Upper lobe of left lung (tissue), 6 donors: ENCODE data around the gene DERA. TPM values are rescaled to one million over a fixed set of nuclear protein-coding genes. Genes with fewer than 3 reads are reported as not detected.
"Not testable (repeated sequence)": the region's sequence is repeated elsewhere in the genome, so short reads cannot be mapped to it uniquely, and the experiment has no call there.

Experiments
- ATAC-seq, 2 donors: fragments of 200-7000 bp; cut with Tn5 transposase; one replicate each; pipeline ENCODE4 v1.9.1; 2022; ENCODE audit warnings: mild to moderate bottlenecking in 2 of 2, moderate library complexity in 2 of 2; ENCODE audit not compliant: low FRiP score in 2 of 2
- DNase-seq, 2 donors: peaks; one replicate each; pipeline ENCODE4 v3.0.0-alpha.2; 2019 to 2020
- H3K27ac ChIP-seq, 4 donors: fragments of 200-600 bp; sonication (generic); one replicate each; pipeline ENCODE4 v1.5.1; 2016 to 2019
- H3K27me3 ChIP-seq, 4 donors: fragments of 200-600 bp; sonication (generic); one replicate each; pipeline ENCODE4 v1.5.1; 2017 to 2019
- H3K36me3 ChIP-seq, 4 donors: fragments of 200-600 bp; sonication (generic); one replicate each; pipeline ENCODE4 v1.5.1; 2016 to 2019
- H3K4me1 ChIP-seq, 4 donors: fragments of 200-600 bp; sonication (generic); one replicate each; pipeline ENCODE4 v1.5.1; 2018 to 2019
- H3K4me3 ChIP-seq, 4 donors: fragments of 200-600 bp; sonication (generic); one replicate each; pipeline ENCODE4 v1.5.1; 2017 to 2019; ENCODE audit warnings: mild to moderate bottlenecking in 2 of 4, moderate library complexity in 1 of 4
- H3K9me3 ChIP-seq, 4 donors: fragments of 200-600 bp; sonication (generic); one replicate each; pipeline ENCODE4 v1.5.1; 2018 to 2019
- EP300 ChIP-seq, 4 donors: sonication (generic); formaldehyde crosslinking; IDR thresholded peaks; one replicate each; pipeline ENCODE4 v1.5.1; 2017; ENCODE audit warnings: antibody characterized with exemption in 4 of 4, control low read depth in 2 of 4
- POLR2A ChIP-seq, 4 donors: fragments of 450-650 bp; IDR thresholded peaks; one replicate each; pipeline ENCODE4 v1.5.1; 2016 to 2017; ENCODE audit warnings: antibody characterized with exemption in 4 of 4, mild to moderate bottlenecking in 2 of 4
- POLR2AphosphoS5 ChIP-seq, 2 donors: sonication (generic); formaldehyde crosslinking; IDR thresholded peaks; one replicate each; pipeline ENCODE4 v1.5.1; 2017; ENCODE audit warnings: antibody characterized with exemption in 2 of 2
- WGBS, 2 donors: methylation state at CpG; one replicate each; pipeline ENCODE4 v1.1.5; 2017 to 2018; 5-methylcytosine and 5-hydroxymethylcytosine counted together
- total RNA-seq, 6 donors: library from RNA; depleted of rRNA in 4 of 6; stranded (reverse); fragments of >200 nt in 4 of 6; gene quantifications; one replicate each; pipeline versions ENCODE4 v1.1.0 to v1.2.1, GENCODE V29; 2016 to 2021
- TF ChIP-seq, protein P1 (sequence below), 6 experiments: fragments of 450-650 bp in 4 of 6; fragments of 200-600 bp in 2 of 6; sonication (generic) in 2 of 6; IDR thresholded peaks; one replicate each; pipeline ENCODE4 v1.5.1; 2016 to 2019; ENCODE audit warnings: antibody characterized with exemption in 6 of 6
- donor health status: DM: no; HTN: no; CAD: no; lungs with moderate emphysema.
- donor health status: DM: no; HTN: yes; CAD: no; lungs with severe emphysema.

Gene DERA
- total RNA-seq, 6 donors from 2014 or later, result 13.6 to 63.8 (median 39.2) TPM

DNA sequence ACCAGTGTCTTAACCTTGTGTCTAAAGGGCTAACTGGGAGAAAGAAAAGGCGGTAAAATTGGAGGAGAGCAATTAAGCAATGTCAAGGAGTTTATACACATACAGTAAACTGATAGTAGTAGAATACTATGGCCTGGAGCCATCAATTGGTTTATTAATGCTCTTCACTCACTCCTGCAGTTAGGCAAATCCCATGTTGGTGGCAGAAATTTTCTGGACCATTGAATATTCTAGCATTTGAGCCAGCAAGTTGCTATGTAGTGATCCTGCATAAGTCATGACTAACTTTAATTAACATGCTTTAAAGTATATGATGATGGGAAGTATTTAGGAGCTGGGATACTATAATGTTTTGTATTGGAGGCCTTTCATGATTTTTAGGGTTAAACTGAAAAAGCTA, 14.3 kb upstream of the DERA start:
- DNase-seq (no peak), ATAC-seq (no peak)
- Histone ChIP-seq H3K27ac (no peak overlapping the region), H3K36me3 (peaks cover 18 to 87% (median 24%) of the 10 kb centered on the region in 4 donors), H3K4me3 (no peak overlapping the region), H3K9me3 (no peaks in the 10 kb centered on the region), H3K4me1 (peaks cover 0 to 2% (median 0%) of the 10 kb centered on the region in 4 donors), H3K27me3 (no peaks in the 10 kb centered on the region)
- TF ChIP-seq, protein P1, sequence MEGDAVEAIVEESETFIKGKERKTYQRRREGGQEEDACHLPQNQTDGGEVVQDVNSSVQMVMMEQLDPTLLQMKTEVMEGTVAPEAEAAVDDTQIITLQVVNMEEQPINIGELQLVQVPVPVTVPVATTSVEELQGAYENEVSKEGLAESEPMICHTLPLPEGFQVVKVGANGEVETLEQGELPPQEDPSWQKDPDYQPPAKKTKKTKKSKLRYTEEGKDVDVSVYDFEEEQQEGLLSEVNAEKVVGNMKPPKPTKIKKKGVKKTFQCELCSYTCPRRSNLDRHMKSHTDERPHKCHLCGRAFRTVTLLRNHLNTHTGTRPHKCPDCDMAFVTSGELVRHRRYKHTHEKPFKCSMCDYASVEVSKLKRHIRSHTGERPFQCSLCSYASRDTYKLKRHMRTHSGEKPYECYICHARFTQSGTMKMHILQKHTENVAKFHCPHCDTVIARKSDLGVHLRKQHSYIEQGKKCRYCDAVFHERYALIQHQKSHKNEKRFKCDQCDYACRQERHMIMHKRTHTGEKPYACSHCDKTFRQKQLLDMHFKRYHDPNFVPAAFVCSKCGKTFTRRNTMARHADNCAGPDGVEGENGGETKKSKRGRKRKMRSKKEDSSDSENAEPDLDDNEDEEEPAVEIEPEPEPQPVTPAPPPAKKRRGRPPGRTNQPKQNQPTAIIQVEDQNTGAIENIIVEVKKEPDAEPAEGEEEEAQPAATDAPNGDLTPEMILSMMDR (IDR thresholded peaks at IDR 0.05), result no peak
- WGBS, 2 donors, result 89% methylated on average over 1 of the region's 1 CpG

DNA sequence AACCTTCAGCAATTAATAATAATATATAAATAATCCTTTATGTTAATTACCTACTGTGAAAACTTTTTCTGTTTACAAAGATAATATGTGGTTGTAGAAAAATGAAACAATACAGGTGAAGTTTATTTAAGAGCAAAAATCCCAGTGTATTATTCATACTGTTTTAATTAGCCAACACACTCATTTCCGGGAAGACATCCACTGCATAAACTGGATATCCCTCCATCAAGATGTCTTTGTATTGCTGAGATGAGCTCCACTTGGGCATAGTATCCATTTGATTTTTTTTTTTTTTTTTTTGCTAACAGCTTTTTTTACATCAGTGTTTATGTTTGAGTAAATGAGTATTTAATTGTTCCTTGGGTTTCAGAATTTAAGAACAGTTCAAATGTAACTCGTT, 13.7 kb upstream of the DERA start:
- ATAC-seq, result no peak
- Histone ChIP-seq H3K9me3 (no peaks in the 10 kb centered on the region), H3K27ac (no peak overlapping the region), H3K27me3 (no peaks in the 10 kb centered on the region), H3K36me3 (peaks cover 16 to 88% (median 29%) of the 10 kb centered on the region in 4 donors), H3K4me1 (peaks cover 0 to 2% (median 0%) of the 10 kb centered on the region in 4 donors), H3K4me3 (no peak overlapping the region)
- 68 to 73% methylated on average over 2 of the region's 2 CpGs for WGBS, 2 donors
- no peak for DNase-seq
- TF ChIP-seq EP300 (IDR thresholded peaks at IDR 0.05) (no peak), POLR2A (IDR thresholded peaks at IDR 0.05) (no peak), POLR2AphosphoS5 (IDR thresholded peaks at IDR 0.05) (no peak)
- TF ChIP-seq, protein P1 (IDR thresholded peaks at IDR 0.05), result no peak

DNA sequence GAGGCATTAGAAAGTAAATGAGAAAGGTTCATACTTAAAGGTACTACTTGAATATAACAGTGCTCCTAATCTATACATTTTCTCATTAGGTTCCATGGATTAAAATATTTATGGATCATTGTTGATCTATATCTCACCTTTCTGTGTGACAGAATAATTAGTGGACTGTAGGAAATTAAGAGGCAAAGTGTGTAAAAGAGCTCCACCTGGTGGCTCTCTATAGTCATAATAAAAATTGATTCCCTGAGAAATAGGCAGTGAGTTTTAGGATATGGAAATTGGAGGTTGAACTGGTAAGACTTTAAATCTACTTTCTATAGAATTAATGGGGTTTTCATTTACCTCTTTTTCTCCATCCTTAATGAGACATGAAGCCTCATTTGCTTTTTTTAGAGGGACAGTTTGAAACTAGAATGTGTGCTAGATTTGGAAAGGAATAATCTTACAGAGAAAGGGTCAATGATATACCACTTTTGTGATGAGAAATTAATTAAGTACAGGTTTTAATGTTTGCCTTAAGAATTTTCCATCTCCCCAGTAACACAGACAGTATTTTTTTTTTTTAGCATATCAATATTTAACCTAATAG, 11.8 kb upstream of the DERA start:
- DNase-seq (no peak), ATAC-seq (peak in 1 of 2 donors; percentile 71)
- Histone ChIP-seq H3K4me3 (no peak overlapping the region), H3K27me3 (no peaks in the 10 kb centered on the region), H3K4me1 (peaks cover 0 to 2% (median 0%) of the 10 kb centered on the region in 4 donors), H3K9me3 (no peaks in the 10 kb centered on the region), H3K27ac (peak overlapping the region in 1 of 4 donors; percentile 15), H3K36me3 (peaks cover 14 to 90% (median 33%) of the 10 kb centered on the region in 4 donors)
- TF ChIP-seq POLR2AphosphoS5 (IDR thresholded peaks at IDR 0.05), result no peak
- TF ChIP-seq, protein P1 (IDR thresholded peaks at IDR 0.05), result peak; percentile 11 to 58 (median 52)
- TF ChIP-seq EP300 (IDR thresholded peaks at IDR 0.05), result no peak

DNA sequence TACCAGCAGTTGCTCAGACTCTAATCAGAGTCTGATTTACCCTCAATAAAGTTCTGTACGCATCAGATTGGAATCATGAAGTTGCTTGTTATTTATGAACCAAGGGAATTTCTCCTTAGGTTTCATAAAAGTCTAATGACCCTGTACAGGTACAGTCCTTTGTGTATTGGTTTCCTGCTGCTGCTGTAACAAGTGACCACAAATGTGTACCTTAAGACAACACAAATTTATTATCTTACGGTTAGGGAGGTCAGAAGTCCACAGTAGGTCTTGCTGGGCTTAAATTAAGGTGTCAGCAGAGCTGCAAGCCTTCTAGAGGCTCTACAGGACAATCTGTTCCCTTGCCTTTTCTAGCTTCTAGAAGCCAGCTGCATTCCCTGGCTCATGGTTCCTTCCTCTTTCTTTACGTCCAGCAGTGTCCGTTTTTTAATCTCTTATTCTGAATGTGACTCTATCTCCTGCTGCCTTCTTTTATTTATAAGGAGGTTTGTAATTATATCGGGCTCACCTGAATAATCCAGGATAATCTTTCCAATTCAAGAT, 6.7 kb upstream of the DERA start:
- Histone ChIP-seq H3K4me1 (no peaks in the 10 kb centered on the region), H3K27me3 (no peaks in the 10 kb centered on the region), H3K4me3 (no peak overlapping the region), H3K36me3 (peaks cover 4 to 67% (median 28%) of the 10 kb centered on the region in 4 donors), H3K9me3 (no peaks in the 10 kb centered on the region), H3K27ac (peak overlapping the region in 1 of 4 donors; percentile 5)
- DNase-seq, result no peak
- WGBS, 2 donors, result 87 to 91% methylated on average over 5 of the region's 5 CpGs
- TF ChIP-seq POLR2AphosphoS5 (IDR thresholded peaks at IDR 0.05) (no peak), POLR2A (IDR thresholded peaks at IDR 0.05) (no peak), EP300 (IDR thresholded peaks at IDR 0.05) (no peak)
- TF ChIP-seq, protein P1 (IDR thresholded peaks at IDR 0.05), result no peak
- ATAC-seq, result peak in 1 of 2 donors; percentile 68

DNA sequence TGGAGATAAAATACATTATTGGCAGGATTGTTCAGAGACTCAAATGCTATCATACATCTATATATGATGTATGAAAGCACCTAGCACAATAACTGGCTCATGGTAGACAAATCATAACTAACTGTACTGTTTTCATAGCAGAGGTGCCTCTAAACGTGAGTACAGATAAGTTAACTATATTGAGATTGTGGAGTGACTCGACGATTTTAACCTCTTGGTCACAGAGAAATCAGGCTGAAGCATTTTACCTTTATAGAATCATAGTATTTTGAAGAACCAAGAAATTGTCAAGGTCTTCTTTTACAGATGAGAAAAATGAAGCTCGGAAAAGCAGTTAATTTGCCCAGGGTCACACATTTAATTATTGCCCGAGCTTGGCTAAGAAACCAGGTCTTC, 666 bp upstream of the DERA start:
- H3K36me3 ChIP-seq, result peaks cover 0 to 12% (median 1%) of the 10 kb centered on the region in 4 donors
- H3K4me3 ChIP-seq, result peak overlapping the region in 2 of 4 donors; percentile 64 to 68
- no peaks in the 10 kb centered on the region for H3K9me3 ChIP-seq
- H3K27ac ChIP-seq, result peak overlapping the region; percentile 92 to 98 (median 93)
- H3K27me3 ChIP-seq, result no peaks in the 10 kb centered on the region
- H3K4me1 ChIP-seq, result peaks cover 0 to 18% (median 10%) of the 10 kb centered on the region in 4 donors
- TF ChIP-seq EP300 (IDR thresholded peaks at IDR 0.05) (no peak), POLR2AphosphoS5 (IDR thresholded peaks at IDR 0.05) (no peak), POLR2A (IDR thresholded peaks at IDR 0.05) (no peak)
- TF ChIP-seq, protein P1 (IDR thresholded peaks at IDR 0.05), result no peak
- ATAC-seq, result no peak
- WGBS, 2 donors, result 73 to 78% methylated on average over 5 of the region's 5 CpGs
- DNase-seq, result no peak

DNA sequence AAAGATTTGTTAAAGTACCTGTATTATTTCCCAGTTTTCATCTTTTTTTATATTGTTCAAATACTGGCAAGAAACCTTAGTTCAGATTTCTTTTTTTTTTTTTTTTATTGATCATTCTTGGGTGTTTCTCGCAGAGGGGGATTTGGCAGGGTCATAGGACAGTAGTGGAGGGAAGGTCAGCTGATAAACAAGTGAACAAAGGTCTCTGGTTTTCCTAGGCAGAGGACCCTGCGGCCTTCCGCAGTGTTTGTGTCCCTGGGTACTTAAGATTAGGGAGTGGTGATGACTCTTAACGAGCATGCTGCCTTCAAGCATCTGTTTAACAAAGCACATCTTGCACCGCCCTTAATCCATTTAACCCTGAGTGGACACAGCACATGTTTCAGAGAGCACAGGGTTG, 799 bp downstream of the DERA start:
- WGBS, 2 donors, result 0 to 22% methylated on average over 4 to 5 of the region's 5 CpGs
- H3K27ac ChIP-seq, result peak overlapping the region; percentile 92 to 98 (median 93)
- H3K4me3 ChIP-seq, result peak overlapping the region; percentile 56 to 68 (median 66)
- DNase-seq, H3K9me3 ChIP-seq, H3K27me3 ChIP-seq, H3K36me3 ChIP-seq: not testable (repeated sequence)
- H3K4me1 ChIP-seq, result peaks cover 0 to 18% (median 10%) of the 10 kb centered on the region in 4 donors
- ATAC-seq, result peak; percentile 20 to 46

DNA sequence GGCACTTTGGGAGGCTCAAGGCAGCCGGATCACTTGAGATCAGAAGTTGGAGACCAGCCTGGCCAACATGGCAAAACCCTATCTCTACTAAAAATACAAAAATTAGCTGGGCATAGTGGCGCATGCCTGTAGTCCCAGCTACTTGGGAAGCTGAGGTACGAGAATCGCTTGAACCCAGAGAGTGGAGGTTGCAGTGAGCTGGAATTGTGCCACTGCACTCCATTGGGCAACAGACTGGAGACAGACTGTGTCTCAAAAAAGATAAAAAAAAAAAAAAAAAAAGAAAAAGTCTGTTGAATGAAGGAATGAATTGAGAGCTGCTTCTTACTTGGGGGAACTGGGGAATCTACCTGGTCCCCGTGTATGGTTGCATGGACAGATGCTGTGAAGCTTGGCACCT, 3.0 kb downstream of the DERA start:
- H3K36me3 ChIP-seq, H3K4me3 ChIP-seq, ATAC-seq, H3K27me3 ChIP-seq, H3K27ac ChIP-seq, DNase-seq, H3K9me3 ChIP-seq: not testable (repeated sequence)
- H3K4me1 ChIP-seq, result peaks cover 0 to 18% (median 10%) of the 10 kb centered on the region in 4 donors
- WGBS, 2 donors, result 86 to 92% methylated on average over 5 of the region's 5 CpGs
